Cardiac fibroblast (primary cell): ENCODE data around the gene SCLT1.
"Not testable (repeated sequence)": the region's sequence is repeated elsewhere in the genome, so short reads cannot be mapped to it uniquely, and the experiment has no call there.

Experiments
- DNase-seq, 2 donors: peaks; one replicate each; pipeline versions ENCODE4 v3.0.0 to v3.0.0-alpha.2; 2010; ENCODE audit warnings: low read depth in 2 of 2
- H3K4me3 ChIP-seq, 2 donors: replicated peaks in 1 of 2; 1 replicate in 1 of 2; 2 replicates in 1 of 2; pipeline ENCODE4 v1.5.1; 2011; ENCODE audit warnings: low read depth in 2 of 2, low read length in 2 of 2, mild to moderate bottlenecking in 2 of 2, moderate library complexity in 1 of 2
- CTCF ChIP-seq: IDR thresholded peaks from one replicate; pipeline ENCODE4 v1.5.1; 2011; ENCODE audit warnings: low read depth, mild to moderate bottlenecking, low read length, inconsistent platforms

SCLT1 gene

GRCh38 chr4:129093191-129093920, at the start of gene SCLT1:
Gene SCLT1 (minus strand): TSS chr4:129093539. CDS start chr4:129093103, 436 bp downstream.
- TF ChIP-seq CTCF: no peak
- H3K4me3 ChIP-seq: peak within 1 kb of the TSS; percentile 80 to 86
- peak; percentile 99 for DNase-seq

- peak; percentile 6 for TF ChIP-seq CTCF
- DNase-seq: peak in 1 of 2 donors; percentile 3
- H3K4me3 ChIP-seq: no peak overlapping the region
Observed at GRCh38 chr4:129140521-129140920, 47.2 kb upstream of the SCLT1 start.

GRCh38 chr4:129138810-129139496, 45.6 kb upstream of the SCLT1 start:
- no peak overlapping the region for H3K4me3 ChIP-seq
- TF ChIP-seq CTCF: no peak
- no peak for DNase-seq

- DNase-seq: no peak
- no peak for TF ChIP-seq CTCF
- H3K4me3 ChIP-seq: no peak overlapping the region
Observed at GRCh38 chr4:129136433-129136832, 43.1 kb upstream of the SCLT1 start.

- H3K4me3 ChIP-seq: no peak overlapping the region
- DNase-seq: no peak
- no peak for TF ChIP-seq CTCF
Observed at GRCh38 chr4:129131343-129131742, 38.0 kb upstream of the SCLT1 start.

- TF ChIP-seq CTCF: no peak
- DNase-seq: no peak
- H3K4me3 ChIP-seq: no peak overlapping the region
Observed at GRCh38 chr4:129129143-129129542, 35.8 kb upstream of the SCLT1 start.

- H3K4me3 ChIP-seq, DNase-seq: not testable (repeated sequence)
Observed at GRCh38 chr4:129126614-129127013, 33.3 kb upstream of the SCLT1 start.
